Loucy (cell line): ENCODE data around the gene INPP5D.

ENCODE experiments used
- H2AFZ ChIP-seq: fragments of 200-600 bp; sonication (generic); 2 replicates; pipeline ENCODE4 v1.6.0; 2016; ENCODE audit warnings: antibody characterized with exemption, mild to moderate bottlenecking, low read length, moderate library complexity
- H3F3A ChIP-seq: fragments of 200-600 bp; 2 replicates; pipeline ENCODE4 v1.6.0; 2016; ENCODE audit warnings: antibody characterized with exemption, low read depth, mild to moderate bottlenecking
- H3K27me3 ChIP-seq: fragments of 200-600 bp; sonication (generic); 2 replicates; pipeline ENCODE4 v1.6.1; 2014; ENCODE audit warnings: low read length, mild to moderate bottlenecking; ENCODE audit not compliant: insufficient read depth, poor library complexity, severe bottlenecking
- H3K36me3 ChIP-seq: fragments of 200-600 bp; sonication (generic); 2 replicates; pipeline ENCODE4 v1.6.1; 2016; ENCODE audit warnings: low read length; ENCODE audit not compliant: insufficient read depth
- H3K4me1 ChIP-seq: fragments of 200-600 bp; sonication (generic); 2 replicates; pipeline ENCODE4 v1.5.1; 2014; ENCODE audit warnings: low read length, mild to moderate bottlenecking; ENCODE audit not compliant: insufficient read depth, poor library complexity, severe bottlenecking
- H3K4me2 ChIP-seq: fragments of 200-600 bp; sonication (generic); 2 replicates; pipeline ENCODE4 v1.6.0; 2014; ENCODE audit warnings: antibody characterized with exemption, low read length, low read depth, mild to moderate bottlenecking; ENCODE audit not compliant: poor library complexity, severe bottlenecking
- H3K4me3 ChIP-seq: fragments of 200-600 bp; sonication (generic); 2 replicates; pipeline ENCODE4 v1.5.1; 2014; ENCODE audit warnings: low read length, mild to moderate bottlenecking, mixed read lengths; ENCODE audit not compliant: poor library complexity, severe bottlenecking
- H3K79me2 ChIP-seq: fragments of 200-600 bp; sonication (generic); 2 replicates; pipeline ENCODE4 v1.6.1; 2014; ENCODE audit warnings: low read length; ENCODE audit not compliant: insufficient read depth
- H3K9ac ChIP-seq: fragments of 200-600 bp; sonication (generic); 2 replicates; pipeline ENCODE4 v1.6.0; 2014; ENCODE audit warnings: mild to moderate bottlenecking, low read depth, low read length, moderate library complexity; ENCODE audit not compliant: poor library complexity, severe bottlenecking
- H3K9me2 ChIP-seq: fragments of 200-600 bp; sonication (generic); replicated peaks from 2 replicates; pipeline ENCODE4 v1.6.1; 2016; ENCODE audit warnings: low read depth, low read length, mixed read lengths
- H3K9me3 ChIP-seq: fragments of 200-600 bp; sonication (generic); 2 replicates; pipeline ENCODE4 v1.6.1; 2014; ENCODE audit warnings: mild to moderate bottlenecking, antibody characterized with exemption, low read length, low read depth; ENCODE audit not compliant: insufficient read depth
- H4K20me1 ChIP-seq: fragments of 200-600 bp; sonication (generic); 2 replicates; pipeline ENCODE4 v1.6.0; 2014; ENCODE audit warnings: antibody characterized with exemption, low read length, mild to moderate bottlenecking; ENCODE audit not compliant: insufficient read depth, poor library complexity, severe bottlenecking
- EZH2phosphoT487 ChIP-seq: fragments of 200-600 bp; IDR thresholded peaks from 2 replicates; pipeline ENCODE4 v1.6.1; 2018; ENCODE audit warnings: antibody characterized with exemption, mild to moderate bottlenecking, moderate library complexity, borderline replicate concordance
- TF ChIP-seq, protein P1 (sequence below): fragments of 200-600 bp; sonication (generic); conservative IDR thresholded peaks from 2 replicates; pipeline ENCODE4 v1.5.1; 2014; ENCODE audit warnings: mild to moderate bottlenecking, antibody characterized with exemption, low read length

INPP5D gene

DNA sequence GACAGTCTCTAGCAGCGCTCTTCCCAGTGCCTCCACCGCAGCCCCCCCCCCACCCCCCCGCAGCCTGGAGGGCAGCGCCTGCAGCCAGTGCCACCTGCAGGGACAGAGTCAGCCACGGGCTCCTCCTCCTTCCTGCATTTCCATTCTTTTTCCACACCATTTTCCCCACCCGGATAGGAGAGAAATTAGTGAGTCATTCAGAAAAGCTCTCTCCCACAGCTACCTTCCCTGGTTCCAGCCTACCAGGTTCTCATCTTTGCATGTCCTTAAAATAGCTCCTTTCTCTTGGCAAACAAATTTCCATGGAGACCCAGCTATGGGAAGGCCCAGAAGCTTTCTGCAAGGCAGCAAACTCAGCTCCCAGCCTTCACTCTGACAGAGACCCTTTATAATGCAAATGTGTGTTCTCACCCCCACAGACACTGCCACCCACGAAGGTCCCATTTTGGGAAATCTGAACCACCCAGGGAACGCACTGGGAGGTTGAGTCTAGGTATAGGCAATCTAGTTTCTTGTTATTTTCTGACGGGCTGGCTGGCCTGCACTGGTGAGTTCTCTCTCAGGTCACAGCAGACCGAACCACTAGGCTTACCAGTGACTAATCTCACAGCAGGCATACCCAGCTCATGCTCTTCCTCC is 149.5 kb downstream of the INPP5D start:
- no peak overlapping the region for H3K4me3 ChIP-seq
- H3K27me3 ChIP-seq = no peaks in the 10 kb centered on the region
- H4K20me1 ChIP-seq = no peaks in the 10 kb centered on the region
- H3K36me3 ChIP-seq = peaks cover 18% of the 10 kb centered on the region; the same call in 1 of the 2 replicates
- H3K9ac ChIP-seq = no peak overlapping the region
- no peak overlapping the region for H3K4me2 ChIP-seq
- TF ChIP-seq, protein P1, sequence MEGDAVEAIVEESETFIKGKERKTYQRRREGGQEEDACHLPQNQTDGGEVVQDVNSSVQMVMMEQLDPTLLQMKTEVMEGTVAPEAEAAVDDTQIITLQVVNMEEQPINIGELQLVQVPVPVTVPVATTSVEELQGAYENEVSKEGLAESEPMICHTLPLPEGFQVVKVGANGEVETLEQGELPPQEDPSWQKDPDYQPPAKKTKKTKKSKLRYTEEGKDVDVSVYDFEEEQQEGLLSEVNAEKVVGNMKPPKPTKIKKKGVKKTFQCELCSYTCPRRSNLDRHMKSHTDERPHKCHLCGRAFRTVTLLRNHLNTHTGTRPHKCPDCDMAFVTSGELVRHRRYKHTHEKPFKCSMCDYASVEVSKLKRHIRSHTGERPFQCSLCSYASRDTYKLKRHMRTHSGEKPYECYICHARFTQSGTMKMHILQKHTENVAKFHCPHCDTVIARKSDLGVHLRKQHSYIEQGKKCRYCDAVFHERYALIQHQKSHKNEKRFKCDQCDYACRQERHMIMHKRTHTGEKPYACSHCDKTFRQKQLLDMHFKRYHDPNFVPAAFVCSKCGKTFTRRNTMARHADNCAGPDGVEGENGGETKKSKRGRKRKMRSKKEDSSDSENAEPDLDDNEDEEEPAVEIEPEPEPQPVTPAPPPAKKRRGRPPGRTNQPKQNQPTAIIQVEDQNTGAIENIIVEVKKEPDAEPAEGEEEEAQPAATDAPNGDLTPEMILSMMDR = no peak
- no peak for TF ChIP-seq EZH2phosphoT487
- no peaks in the 10 kb centered on the region for H3K4me1 ChIP-seq
- no peaks in the 10 kb centered on the region for H3F3A ChIP-seq
- H3K9me2 ChIP-seq = no peaks in the 10 kb centered on the region
- no peaks in the 10 kb centered on the region for H3K9me3 ChIP-seq
- no peak overlapping the region for H2AFZ ChIP-seq
- H3K79me2 ChIP-seq = no peaks in the 10 kb centered on the region

DNA sequence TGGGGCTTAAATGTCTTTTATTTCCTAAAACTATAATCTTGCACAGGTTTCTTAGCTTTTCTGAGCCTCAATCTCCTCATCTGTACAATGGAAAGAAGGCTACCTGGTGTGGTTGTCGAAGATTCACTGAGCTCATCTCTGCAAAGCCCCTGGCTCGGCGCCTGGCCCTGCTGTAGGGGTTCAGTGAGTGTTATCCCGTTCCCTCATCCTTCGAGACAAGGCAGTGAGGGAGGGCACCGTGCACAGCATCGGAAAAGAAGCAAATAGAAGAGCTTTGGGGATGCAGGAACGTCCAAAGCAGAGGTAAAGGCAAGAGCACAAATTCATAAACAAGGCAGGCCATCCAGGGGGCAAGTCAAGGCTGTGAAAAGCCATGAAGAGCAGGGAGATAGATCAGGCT is 150.1 kb downstream of the INPP5D start:
- no peaks in the 10 kb centered on the region for H3K4me1 ChIP-seq
- peaks cover 16% of the 10 kb centered on the region; the same call in 1 of the 2 replicates for H3K36me3 ChIP-seq
- TF ChIP-seq EZH2phosphoT487 = no peak
- TF ChIP-seq, protein P1 = no peak
- no peak overlapping the region for H3K4me2 ChIP-seq
- H2AFZ ChIP-seq = no peak overlapping the region
- no peaks in the 10 kb centered on the region for H4K20me1 ChIP-seq
- no peak overlapping the region for H3K4me3 ChIP-seq
- H3K79me2 ChIP-seq = no peaks in the 10 kb centered on the region
- no peaks in the 10 kb centered on the region for H3K9me3 ChIP-seq
- no peaks in the 10 kb centered on the region for H3K27me3 ChIP-seq
- H3K9me2 ChIP-seq = no peaks in the 10 kb centered on the region
- no peaks in the 10 kb centered on the region for H3F3A ChIP-seq
- no peak overlapping the region for H3K9ac ChIP-seq

DNA sequence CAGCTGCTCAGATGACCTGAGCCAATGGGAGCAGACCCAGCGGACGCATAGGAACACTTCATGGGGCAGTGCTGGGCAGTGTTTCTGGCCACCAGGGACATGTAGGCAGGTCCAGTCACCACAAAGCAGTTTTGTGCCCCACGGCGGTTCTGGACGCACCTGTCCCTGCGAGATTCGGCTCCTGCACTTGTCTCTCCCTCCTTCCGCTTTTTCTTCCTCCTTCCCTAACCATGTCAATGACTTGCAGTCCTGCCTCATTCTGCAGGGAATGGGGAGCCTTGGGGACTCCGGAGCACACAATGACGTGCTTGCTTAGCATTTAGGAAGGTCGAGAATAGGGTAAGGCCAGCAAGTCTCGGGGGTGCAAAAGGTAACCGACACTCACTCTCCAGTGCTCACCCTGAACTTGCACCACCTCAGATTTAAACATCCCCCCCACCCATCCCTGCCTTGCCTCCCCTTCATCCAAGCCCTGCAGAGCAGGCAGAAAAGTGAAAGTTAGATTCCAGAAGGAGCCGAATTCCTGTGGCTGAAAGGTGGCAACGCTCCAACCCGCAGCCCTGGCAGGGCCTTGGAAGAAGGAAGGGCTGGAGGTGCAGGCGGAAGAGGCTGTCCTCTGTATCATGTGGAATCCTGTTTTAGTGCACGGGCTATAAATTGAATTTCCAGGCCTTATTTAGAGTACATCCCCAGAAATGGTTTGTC is 150.9 kb downstream of the INPP5D start:
- Histone ChIP-seq H3K36me3 (peaks cover 16% of the 10 kb centered on the region; the same call in 1 of the 2 replicates), H3K4me3 (no peak overlapping the region), H3K9ac (no peak overlapping the region), H3K79me2 (no peaks in the 10 kb centered on the region), H3K9me2 (no peaks in the 10 kb centered on the region), H3K9me3 (no peaks in the 10 kb centered on the region), H3K4me1 (no peaks in the 10 kb centered on the region), H3K27me3 (no peaks in the 10 kb centered on the region), H4K20me1 (no peaks in the 10 kb centered on the region), H3F3A (no peaks in the 10 kb centered on the region), H3K4me2 (no peak overlapping the region), H2AFZ (no peak overlapping the region)
- TF ChIP-seq, protein P1 = no peak
- TF ChIP-seq EZH2phosphoT487 = no peak
